Measurements from ENCODE around the gene ZNF185. TPM values are rescaled to one million over a fixed set of nuclear protein-coding genes. Genes with fewer than 3 reads are reported as not detected.

The ZNF185 gene
- total and polyA plus RNA-seq, 9 of the 15 experiments (the other 6 are each of a cell fraction or from before 2014, with no cell fraction given), result 0.08 to 1.1 (median 0.22) TPM

DNA sequence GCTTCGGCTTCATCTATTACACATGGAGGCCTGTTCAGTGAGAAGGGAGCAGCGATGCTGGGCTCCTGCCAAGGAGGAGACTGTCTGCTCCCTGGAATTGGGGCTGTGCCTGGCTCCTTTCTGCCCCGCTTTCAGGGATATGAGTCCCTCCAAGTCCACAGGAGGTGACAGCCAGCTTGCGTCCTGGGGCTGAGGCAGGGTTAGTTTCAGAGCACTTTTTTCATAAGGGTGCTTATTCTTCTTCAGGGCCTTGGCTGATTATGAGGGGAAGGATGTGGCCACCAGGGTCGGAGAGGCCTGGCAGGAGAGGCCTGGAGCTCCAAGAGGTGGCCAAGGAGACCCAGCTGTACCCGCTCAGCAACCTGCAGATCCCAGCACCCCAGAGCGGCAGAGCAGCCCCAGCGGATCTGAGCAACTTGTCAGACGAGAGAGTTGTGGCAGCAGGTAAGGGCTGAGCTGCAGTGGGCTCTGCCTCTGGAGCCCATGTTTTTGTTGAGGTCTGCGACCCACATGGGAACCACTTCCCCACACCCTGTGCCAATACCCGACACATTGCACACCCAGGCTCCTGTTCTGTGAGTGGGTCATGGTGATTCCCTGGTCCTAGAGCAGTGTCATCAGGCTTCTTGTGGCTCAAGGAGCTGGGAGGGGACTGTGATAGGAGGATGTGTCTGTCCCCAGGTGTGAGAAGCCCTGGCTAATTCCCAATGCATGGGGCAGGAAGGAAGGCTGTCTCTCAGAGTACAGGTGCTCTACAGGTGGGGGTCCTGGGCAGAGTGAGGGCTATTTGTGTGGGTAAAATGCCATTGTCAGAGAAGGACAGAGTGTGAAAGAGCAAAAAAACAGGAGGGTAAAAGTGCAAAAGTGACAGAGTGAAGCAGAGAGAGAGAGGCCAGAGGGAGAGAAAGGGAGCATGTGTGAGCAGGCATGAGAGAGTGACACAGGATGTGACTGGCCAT is 47.4 kb downstream of the ZNF185 start:
- H3K4me1 ChIP-seq (replicated peaks in 1 of 2; ENCODE audit: control insufficient read depth in 2 of 2, insufficient read depth in 2 of 2, low read length in 2 of 2), result peaks cover 2 to 6% of the 10 kb centered on the region in 2 experiments; a peak in 4 of 5 replicates
- CTCF ChIA-PET (ENCODE audit: low intra/inter-chr PET ratio), result no interaction called here
- in situ Hi-C loops (cut with MboI), result loop anchor here (10.0 kb wide), 1 partner anchor 720 kb away; no protein-coding TSS in a partner anchor
- 68% methylated on average over 11 of the region's 11 CpGs for WGBS (ENCODE audit: insufficient coverage, low coverage, missing lambda C conversion rate)
- no peak for ATAC-seq
- no peak for DNase-seq (ENCODE audit: extremely low read depth in 1 of 4, low spot score in 3 of 4)
- TF ChIP-seq BACH1 (tag; IDR thresholded peaks at IDR 0.05), result no peak
- TF ChIP-seq MTA2 (IDR thresholded peaks at IDR 0.05; ENCODE audit: low read depth), result no peak
- TF ChIP-seq ZNF717 (CRISPR knock-in tag; IDR thresholded peaks at IDR 0.05), result no peak
- TF ChIP-seq TEAD2 (tag; IDR thresholded peaks at IDR 0.05), result no peak
- TF ChIP-seq, protein P1, sequence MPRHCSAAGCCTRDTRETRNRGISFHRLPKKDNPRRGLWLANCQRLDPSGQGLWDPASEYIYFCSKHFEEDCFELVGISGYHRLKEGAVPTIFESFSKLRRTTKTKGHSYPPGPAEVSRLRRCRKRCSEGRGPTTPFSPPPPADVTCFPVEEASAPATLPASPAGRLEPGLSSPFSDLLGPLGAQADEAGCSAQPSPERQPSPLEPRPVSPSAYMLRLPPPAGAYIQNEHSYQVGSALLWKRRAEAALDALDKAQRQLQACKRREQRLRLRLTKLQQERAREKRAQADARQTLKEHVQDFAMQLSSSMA (CRISPR knock-in tag; IDR thresholded peaks at IDR 0.05), result no peak
- TF ChIP-seq PHF20 (IDR thresholded peaks at IDR 0.05; ENCODE audit: partially characterized antibody), result no peak
- TF ChIP-seq JUND (IDR thresholded peaks at IDR 0.05; ENCODE audit: borderline replicate concordance, low read depth, low read length), result no peak
- no peak for TF ChIP-seq JUND (tag; IDR thresholded peaks at IDR 0.05; ENCODE audit: borderline replicate concordance, low read depth, low read length)
- no peak for TF ChIP-seq PHF21A (IDR thresholded peaks at IDR 0.05; ENCODE audit: borderline replicate concordance, low read depth)
- POLR2A ChIA-PET, result interaction anchor here (0.7 kb wide), 1 partner anchor 8 kb away, joined by 3 read pairs; no protein-coding TSS in a partner anchor
- no peaks in the 10 kb centered on the region for H3K9me1 ChIP-seq (ENCODE audit: control insufficient read depth, insufficient read depth, low read length)
- H3K27ac ChIP-seq (ENCODE audit: extremely low read depth, low read depth, low read length), result no peak overlapping the region
- no peak overlapping the region for H3K4me3 ChIP-seq
- H2AFZ ChIP-seq (ENCODE audit: low read depth, low read length), result no peak overlapping the region
- intact Hi-C loops (cut with micrococcal nuclease), result no loop called here
- H3K4me2 ChIP-seq (ENCODE audit: insufficient read depth, low read length), result no peak overlapping the region
- no peak for FAIRE-seq
- no peaks in the 10 kb centered on the region for H3K36me3 ChIP-seq (ENCODE audit: control insufficient read depth, insufficient read depth, low read length)
- no peaks in the 10 kb centered on the region for H3K79me2 ChIP-seq (ENCODE audit: control insufficient read depth, insufficient read depth, low read length)
- no peaks in the 10 kb centered on the region for H4K20me1 ChIP-seq (replicated peaks; ENCODE audit: control insufficient read depth, insufficient read depth, low read length)
- no TSS peak for BruUV-seq (replicated peaks)
- no peak overlapping the region for H3K9ac ChIP-seq (ENCODE audit: insufficient read depth in 1 of 2, low read depth in 2 of 2, low read length in 2 of 2)
- H3K9me3 ChIP-seq (replicated peaks; ENCODE audit: control insufficient read depth, insufficient read depth, low read depth, low read length), result no peaks in the 10 kb centered on the region
- H3K27me3 ChIP-seq (ENCODE audit: control insufficient read depth in 2 of 2, insufficient read depth in 2 of 2, low read length in 2 of 2), result no peaks in the 10 kb centered on the region
